K562 (cell line): ENCODE results near the gene CCNK. TPM values are rescaled to one million over a fixed set of nuclear protein-coding genes. Genes with fewer than 3 reads are reported as not detected.
A peak's percentile ranks its signal among the peaks of the same experiment; 100 is the strongest.

Experiments used
- ATAC-seq: fragments of 200-7000 bp; cut with Tn5 transposase; 3 replicates; pipeline ENCODE4 v1.9.1; 2020; ENCODE audit warnings: moderate library complexity
- BruUV-seq: library from RNA; stranded (reverse); fragments of 400-500 nt; replicated peaks from 2 replicates; lab custom pipeline; 2021; lab: Mats Ljungman, UMichigan
- CTCF ChIA-PET: fragments of 300-600 bp; formaldehyde crosslinking; extraction: SDS; loops from one replicate; lab custom pipeline; 2021; ENCODE audit warnings: low intra/inter-chr PET ratio; lab: Yijun Ruan, JAX
- POLR2A ChIA-PET: fragments of 300-600, 350-650 bp; sonication (Branson Sonifier 250); formaldehyde crosslinking; extraction: SDS; loops from one replicate; lab custom pipeline; 2021; ENCODE audit warnings: antibody characterized with exemption, inconsistent platforms; lab: Yijun Ruan, JAX
- DNase-seq, 4 experiments: peaks; one replicate each; pipeline versions ENCODE4 v3.0.0 to v3.0.0-alpha.2; 2011 to 2018; ENCODE audit warnings: low spot score in 3 of 4, mixed read lengths in 3 of 4; ENCODE audit errors: extremely low read depth in 1 of 4
- FAIRE-seq: peaks from 2 replicates; lab custom pipeline; 2011; peaks lifted over from hg19 to GRCh38; lab: Jason Lieb, UNC
- H2AFZ ChIP-seq: 2 replicates; pipeline ENCODE4 v1.6.0; 2011; ENCODE audit warnings: low read depth, low read length, control low read depth, inconsistent platforms
- H3K27ac ChIP-seq: fragments of 200-600 bp; 3 replicates; pipeline ENCODE4 v1.8.0; 2011; ENCODE audit warnings: low read depth, mild to moderate bottlenecking, control low read depth, inconsistent platforms, low read length, moderate library complexity, mixed read lengths; ENCODE audit errors: extremely low read depth
- H3K27me3 ChIP-seq, 2 experiments: fragments of 300-600 bp in 1 of 2; 2 replicates in 1 of 2; 3 replicates in 1 of 2; pipeline versions ENCODE4 v1.6.0 to v1.8.0; 2011; ENCODE audit warnings: inconsistent platforms in 2 of 2, low read length in 2 of 2, mild to moderate bottlenecking in 1 of 2, mixed read lengths in 1 of 2, moderate library complexity in 1 of 2; ENCODE audit not compliant: control insufficient read depth in 2 of 2, insufficient read depth in 2 of 2
- H3K36me3 ChIP-seq: fragments of 300-600 bp; 3 replicates; pipeline ENCODE4 v1.8.0; 2011; ENCODE audit warnings: mild to moderate bottlenecking, low read length, inconsistent platforms; ENCODE audit not compliant: control insufficient read depth, insufficient read depth
- H3K4me1 ChIP-seq, 2 experiments: fragments of 200-600 bp in 1 of 2; replicated peaks in 1 of 2; 2 replicates in 1 of 2; 3 replicates in 1 of 2; pipeline versions ENCODE4 v1.5.1 to v1.8.0; 2011; ENCODE audit warnings: inconsistent platforms in 2 of 2, low read length in 2 of 2, mild to moderate bottlenecking in 1 of 2, mixed read lengths in 1 of 2, moderate library complexity in 1 of 2; ENCODE audit not compliant: control insufficient read depth in 2 of 2, insufficient read depth in 2 of 2
- H3K4me2 ChIP-seq: 2 replicates; pipeline ENCODE4 v1.6.1; 2011; ENCODE audit warnings: low read length, control low read depth, inconsistent platforms, mixed read lengths; ENCODE audit not compliant: insufficient read depth
- H3K4me3 ChIP-seq: fragments of 200-600 bp; sonication (generic), shearing (Covaris generic); 2 replicates; pipeline ENCODE4 v1.5.1; 2016; ENCODE audit warnings: control low read depth, inconsistent platforms
- H3K79me2 ChIP-seq: fragments of 200-600 bp; 3 replicates; pipeline ENCODE4 v1.8.0; 2011; ENCODE audit warnings: low read length, inconsistent platforms; ENCODE audit not compliant: control insufficient read depth, insufficient read depth
- H3K9ac ChIP-seq, 2 experiments: 2 replicates each; pipeline versions ENCODE4 v1.6.0 to v1.6.1; 2011; ENCODE audit warnings: low read depth in 2 of 2, low read length in 2 of 2, control low read depth in 1 of 2, inconsistent platforms in 1 of 2, mild to moderate bottlenecking in 1 of 2, mixed read lengths in 1 of 2; ENCODE audit not compliant: insufficient read depth in 1 of 2
- H3K9me1 ChIP-seq: one replicate; pipeline ENCODE4 v1.6.0; 2011; ENCODE audit warnings: inconsistent platforms, mild to moderate bottlenecking, low read length, moderate library complexity; ENCODE audit not compliant: control insufficient read depth, insufficient read depth
- H3K9me3 ChIP-seq: replicated peaks from 2 replicates; pipeline ENCODE4 v1.5.1; 2011; ENCODE audit warnings: low read depth, low read length, inconsistent platforms; ENCODE audit not compliant: control insufficient read depth, insufficient read depth
- H4K20me1 ChIP-seq: replicated peaks from 2 replicates; pipeline ENCODE4 v1.6.1; 2011; ENCODE audit warnings: low read length, inconsistent platforms, mixed read lengths; ENCODE audit not compliant: control insufficient read depth, insufficient read depth
- CBX5 ChIP-seq: IDR thresholded peaks from 2 replicates; pipeline ENCODE4 v1.6.1; 2014; ENCODE audit warnings: low read depth, borderline replicate concordance
- GABPB1 ChIP-seq: sonication (generic); formaldehyde crosslinking; IDR thresholded peaks from 2 replicates; pipeline ENCODE4 v1.8.0; 2022; ENCODE audit warnings: mild to moderate bottlenecking, missing genetic modification reagents
- NCOA4 ChIP-seq: fragments of 450-650 bp; IDR thresholded peaks from 2 replicates; pipeline ENCODE4 v1.6.1; 2018; ENCODE audit warnings: mild to moderate bottlenecking; ENCODE audit not compliant: partially characterized antibody
- SPI1 ChIP-seq: IDR thresholded peaks from 2 replicates; pipeline ENCODE4 v1.6.1; 2011; ENCODE audit warnings: low read depth, low read length, control low read depth, borderline replicate concordance
- SREBF2 ChIP-seq: sonication (generic); formaldehyde crosslinking; IDR thresholded peaks from 2 replicates; pipeline ENCODE4 v1.4.0; 2020; ENCODE audit warnings: mild to moderate bottlenecking, missing genetic modification reagents
- ZNF507 ChIP-seq: conservative IDR thresholded peaks from 2 replicates; pipeline ENCODE4 v1.6.1; 2017; ENCODE audit warnings: missing genetic modification characterization, missing compliant biosample characterization
- ZNF668 ChIP-seq: fragments of 250-450 bp; sonication (Bioruptor Pico); IDR thresholded peaks from 2 replicates; pipeline ENCODE4 v1.8.0; 2022; ENCODE audit warnings: mild to moderate bottlenecking, inconsistent platforms
- ZNF740 ChIP-seq, 3 experiments: fragments of 200-800 bp in 1 of 3; sonication (Bioruptor generic) in 1 of 3; sonication (generic) in 1 of 3; formaldehyde crosslinking in 1 of 3; IDR thresholded peaks; 2 replicates each; pipeline versions ENCODE4 v1.6.1 to v1.8.0; 2016 to 2022; ENCODE audit warnings: mild to moderate bottlenecking in 2 of 3, missing compliant biosample characterization in 2 of 3, missing genetic modification characterization in 2 of 3, missing genetic modification reagents in 1 of 3
- WGBS: fragments of 100-300 bp; shearing (Covaris generic); methylation state at CpG from one replicate; pipeline ENCODE4 v1.1.6; 2016; ENCODE audit warnings: low coverage, mixed read lengths; ENCODE audit not compliant: insufficient coverage; ENCODE audit errors: missing lambda C conversion rate; 5-methylcytosine and 5-hydroxymethylcytosine counted together
- in situ Hi-C: fragments of 300-500 bp; cut with MboI; formaldehyde crosslinking; loops from 4 replicates; pipeline ENCODE4 v1.15.0; 2018; ENCODE audit warnings: inconsistent platforms, mixed read lengths
- intact Hi-C: fragments of 100-400 bp; cut with micrococcal nuclease; formaldehyde crosslinking; loops from 2 replicates; pipeline ENCODE4 v1.14.2; 2022
- polyA plus RNA-seq, 8 experiments: library from polyadenylated mRNA; depleted of rRNA in 4 of 8; stranded (reverse) in 5 of 8; unstranded in 3 of 8; fragments of >200 nt; fragmentation: Nextera tagmentation in 2 of 8; fragmentation: Illumina TruSeq in 1 of 8; extraction: Ambion mirVana in 2 of 8; extraction: Trizol in 1 of 8; gene quantifications; 2 replicates each; pipeline versions ENCODE4 v1.2.1 to v1.2.3, GENCODE V29; 2011 to 2014; ENCODE audit warnings: inconsistent platforms in 1 of 8, missing spikeins in 1 of 8
- total RNA-seq, 7 experiments: library from RNA; depleted of rRNA in 6 of 7; stranded (reverse); fragments of >200 nt in 6 of 7; fragmentation: Illumina TruSeq in 2 of 7; extraction: Trizol in 2 of 7; gene quantifications; 2 replicates each; pipeline versions ENCODE4 v1.2.1 to v1.2.3, GENCODE V29; 2011 to 2021; ENCODE audit warnings: low replicate concordance in 1 of 7

CCNK gene
- total and polyA plus RNA-seq, 9 of the 15 experiments (the other 6 are each of a cell fraction or from before 2014, with no cell fraction given): 5.8 to 84.2 (median 16.4) TPM

GRCh38 chr14:99541677-99542470, 60.7 kb downstream of the CCNK start:
- H3K27ac ChIP-seq: no peak overlapping the region
- no peaks in the 10 kb centered on the region for H3K9me3 ChIP-seq
- 61% methylated on average over 17 of the region's 18 CpGs for WGBS
- in situ Hi-C loops: no loop called here
- intact Hi-C loops: no loop called here
- no TSS peak for BruUV-seq
- no peak for FAIRE-seq
- no peak overlapping the region for H2AFZ ChIP-seq
- no peak overlapping the region for H3K9ac ChIP-seq
- peaks cover 33% of the 10 kb centered on the region for H4K20me1 ChIP-seq
- ChIA-PET CTCF (no interaction called here), POLR2A (interaction anchor here (0.6 to 0.8 kb wide), 2 partner anchors 16 to 31 kb away, joined by 3 to 4 read pairs; no protein-coding TSS in a partner anchor)
- H3K9me1 ChIP-seq: peaks cover 6% of the 10 kb centered on the region
- no peak overlapping the region for H3K4me3 ChIP-seq
- peak; percentile 59 for ATAC-seq
- no peaks in the 10 kb centered on the region for H3K36me3 ChIP-seq
- H3K4me1 ChIP-seq: peaks cover 13 to 49% of the 10 kb centered on the region in 2 experiments
- no peak overlapping the region for H3K4me2 ChIP-seq
- DNase-seq: peak in 1 of 4 experiments; percentile 13
- no peaks in the 10 kb centered on the region for H3K27me3 ChIP-seq
- H3K79me2 ChIP-seq: no peaks in the 10 kb centered on the region; the same call in 2 of the 3 replicates
- TF ChIP-seq CBX5 (no peak), SREBF2 (no peak), ZNF668 (no peak), GABPB1 (CRISPR knock-in tag) (no peak), NCOA4 (no peak), ZNF740 (CRISPR knock-in tag; IDR thresholded peaks at IDR 0.05) (no peak), ZNF740 (tag; IDR thresholded peaks at IDR 0.05) (no peak), SPI1 (peak; percentile 78), ZNF507 (tag) (no peak)
